ENCODE data around the gene ULK3.

The ULK3 gene

GRCh38 chr15:74802862-74803447 lies 40.0 kb downstream of the ULK3 start:
- DNase-seq (ENCODE audit: extremely low read depth, low read depth) = no peak
- no peak for TF ChIP-seq CTCF (IDR thresholded peaks at IDR 0.05; ENCODE audit: low read depth, low read length)

GRCh38 chr15:74802290-74802689 lies 40.7 kb downstream of the ULK3 start:
- no peak for DNase-seq (ENCODE audit: extremely low read depth, low read depth)
- TF ChIP-seq CTCF (IDR thresholded peaks at IDR 0.05; ENCODE audit: low read depth, low read length) = no peak

- DNase-seq (ENCODE audit: extremely low read depth, low read depth) = no peak
- no peak for TF ChIP-seq CTCF (IDR thresholded peaks at IDR 0.05; ENCODE audit: low read depth, low read length)
These were observed 41.5 kb downstream of the ULK3 start for GRCh38 chr15:74801311-74801997.

GRCh38 chr15:74800559-74801094 lies 42.3 kb downstream of the ULK3 start:
- DNase-seq (ENCODE audit: extremely low read depth, low read depth) = no peak
- TF ChIP-seq CTCF (IDR thresholded peaks at IDR 0.05; ENCODE audit: low read depth, low read length) = no peak

- peak; percentile 31 for DNase-seq (ENCODE audit: extremely low read depth, low read depth)
- TF ChIP-seq CTCF (IDR thresholded peaks at IDR 0.05; ENCODE audit: low read depth, low read length) = peak; percentile 97
These were observed 42.9 kb downstream of the ULK3 start for GRCh38 chr15:74799856-74800558.

- DNase-seq (ENCODE audit: extremely low read depth, low read depth) = no peak
These were observed 43.6 kb downstream of the ULK3 start for GRCh38 chr15:74799255-74799855.

More at GRCh38 chr15:74799255-74799855, 43.6 kb downstream of the ULK3 start:
- TF ChIP-seq CTCF (IDR thresholded peaks at IDR 0.05; ENCODE audit: low read depth, low read length) = no peak
